Esophagus muscularis mucosa (tissue), 4 donors: ENCODE results near the gene THUMPD2. TPM values are rescaled to one million over a fixed set of nuclear protein-coding genes. Genes with fewer than 3 reads are reported as not detected.

Experiments
- DNase-seq: peaks from one replicate; pipeline ENCODE4 v3.0.0-alpha.2; 2017; ENCODE audit errors: extremely low spot score
- H3K27ac ChIP-seq, 4 donors: fragments of 200-600 bp; sonication (generic); replicated peaks in 1 of 4; 1 replicate in 3 of 4; 2 replicates in 1 of 4; pipeline ENCODE4 v1.5.1; 2016 to 2019; ENCODE audit warnings: mild to moderate bottlenecking in 1 of 4
- H3K27me3 ChIP-seq, 4 donors: fragments of 200-600 bp; sonication (generic); one replicate each; pipeline versions ENCODE4 v1.5.1 to v1.6.0; 2016 to 2019
- H3K36me3 ChIP-seq, 4 donors: fragments of 200-600 bp; sonication (generic); one replicate each; pipeline ENCODE4 v1.5.1; 2016 to 2019
- H3K4me1 ChIP-seq, 4 donors: fragments of 200-600 bp; sonication (generic); one replicate each; pipeline ENCODE4 v1.5.1; 2016 to 2019
- H3K4me3 ChIP-seq, 4 donors: fragments of 200-600 bp; sonication (generic); 1 replicate in 2 of 4; 2 replicates in 2 of 4; pipeline ENCODE4 v1.5.1; 2016 to 2019; ENCODE audit warnings: mild to moderate bottlenecking in 4 of 4, moderate library complexity in 1 of 4
- H3K9me3 ChIP-seq, 4 donors: fragments of 200-600 bp; sonication (generic); 1 replicate in 3 of 4; 2 replicates in 1 of 4; pipeline ENCODE4 v1.5.1; 2016 to 2019
- CTCF ChIP-seq, 3 experiments: fragments of 200-600 bp in 2 of 3; fragments of 450-650 bp in 1 of 3; sonication (generic) in 2 of 3; IDR thresholded peaks; one replicate each; pipeline ENCODE4 v1.5.1; 2017 to 2019; ENCODE audit warnings: antibody characterized with exemption in 3 of 3, mild to moderate bottlenecking in 2 of 3, moderate library complexity in 1 of 3
- EP300 ChIP-seq: sonication (generic); formaldehyde crosslinking; IDR thresholded peaks from one replicate; pipeline ENCODE4 v1.6.1; 2017; ENCODE audit warnings: antibody characterized with exemption
- POLR2A ChIP-seq: fragments of 450-650 bp; IDR thresholded peaks from one replicate; pipeline ENCODE4 v1.6.1; 2017; ENCODE audit warnings: antibody characterized with exemption, moderate library complexity, mild to moderate bottlenecking, low read depth
- POLR2AphosphoS5 ChIP-seq, 2 donors: sonication (generic); formaldehyde crosslinking; IDR thresholded peaks; one replicate each; pipeline ENCODE4 v1.6.1; 2017; ENCODE audit warnings: antibody characterized with exemption in 2 of 2
- WGBS: methylation state at CpG from one replicate; pipeline ENCODE4 v1.1.5; 2018; 5-methylcytosine and 5-hydroxymethylcytosine counted together
- intact Hi-C: fragments of 100-400 bp; cut with DNase I; formaldehyde crosslinking; loops from one replicate; pipeline ENCODE4 v1.15.1; 2023
- total RNA-seq, 4 donors: library from RNA; depleted of rRNA; stranded (reverse); fragments of >200 nt; gene quantifications; one replicate each; pipeline versions ENCODE4 v1.1.0 to v1.2.1, GENCODE V29; 2016

THUMPD2 gene
- total RNA-seq, 4 donors from 2014 or later, result 5.4 to 10.9 (median 9.7) TPM

- Histone ChIP-seq H3K9me3 (no peaks in the 10 kb centered on the region), H3K27me3 (no peaks in the 10 kb centered on the region), H3K36me3 (no peaks in the 10 kb centered on the region), H3K4me1 (peaks cover 0 to 13% (median 9%) of the 10 kb centered on the region in 4 donors), H3K27ac (no peak overlapping the region), H3K4me3 (no peak overlapping the region)
- no peak for DNase-seq
- intact Hi-C loops, result no loop called here
- WGBS, result 90% methylated on average over 6 of the region's 8 CpGs
- TF ChIP-seq POLR2A (no peak), CTCF (IDR thresholded peaks at IDR 0.05) (no peak), POLR2AphosphoS5 (IDR thresholded peaks at IDR 0.05) (no peak), EP300 (no peak)
Observed at GRCh38 chr2:39719317-39719716, 59.7 kb downstream of the THUMPD2 start.

- Histone ChIP-seq H3K27ac (no peak overlapping the region), H3K9me3 (no peaks in the 10 kb centered on the region), H3K4me1 (peaks cover 0 to 4% (median 2%) of the 10 kb centered on the region in 4 donors), H3K4me3 (no peak overlapping the region), H3K27me3 (no peaks in the 10 kb centered on the region), H3K36me3 (no peaks in the 10 kb centered on the region)
- intact Hi-C loops, result no loop called here
- DNase-seq, result no peak
- WGBS, result 85% methylated on average over 9 of the region's 9 CpGs
- TF ChIP-seq EP300, result no peak
- TF ChIP-seq POLR2A, result no peak
- TF ChIP-seq POLR2AphosphoS5 (IDR thresholded peaks at IDR 0.05), result no peak
- TF ChIP-seq CTCF (IDR thresholded peaks at IDR 0.05), result no peak
Observed at GRCh38 chr2:39718483-39718882, 60.6 kb downstream of the THUMPD2 start.

GRCh38 chr2:39717067-39717466, 62.0 kb downstream of the THUMPD2 start:
- 96% methylated on average over 6 of the region's 12 CpGs for WGBS
- Histone ChIP-seq H3K9me3 (no peaks in the 10 kb centered on the region), H3K4me1 (no peaks in the 10 kb centered on the region), H3K27ac (no peak overlapping the region), H3K36me3 (no peaks in the 10 kb centered on the region), H3K27me3 (no peaks in the 10 kb centered on the region), H3K4me3 (no peak overlapping the region)
- TF ChIP-seq POLR2AphosphoS5 (IDR thresholded peaks at IDR 0.05) (no peak), CTCF (IDR thresholded peaks at IDR 0.05) (no peak), POLR2A (no peak), EP300 (no peak)
- intact Hi-C loops, result no loop called here
- no peak for DNase-seq

- no peaks in the 10 kb centered on the region for H3K27me3 ChIP-seq
- H3K36me3 ChIP-seq, result no peaks in the 10 kb centered on the region
- H3K9me3 ChIP-seq, result no peaks in the 10 kb centered on the region
- TF ChIP-seq POLR2A (no peak), POLR2AphosphoS5 (IDR thresholded peaks at IDR 0.05) (no peak), CTCF (IDR thresholded peaks at IDR 0.05) (no peak), EP300 (no peak)
- no peaks in the 10 kb centered on the region for H3K4me1 ChIP-seq
- 97% methylated on average over 3 of the region's 3 CpGs for WGBS
- no peak for DNase-seq
- no peak overlapping the region for H3K4me3 ChIP-seq
- H3K27ac ChIP-seq, result no peak overlapping the region
- intact Hi-C loops, result no loop called here
Observed at GRCh38 chr2:39715822-39716221, 63.2 kb downstream of the THUMPD2 start.

- Histone ChIP-seq H3K27ac (no peak overlapping the region), H3K9me3 (no peaks in the 10 kb centered on the region), H3K27me3 (no peaks in the 10 kb centered on the region), H3K4me1 (no peaks in the 10 kb centered on the region), H3K4me3 (no peak overlapping the region), H3K36me3 (no peaks in the 10 kb centered on the region)
- DNase-seq, result no peak
- TF ChIP-seq EP300, result no peak
- no peak for TF ChIP-seq POLR2A
- no peak for TF ChIP-seq CTCF (IDR thresholded peaks at IDR 0.05)
- TF ChIP-seq POLR2AphosphoS5 (IDR thresholded peaks at IDR 0.05), result no peak
- intact Hi-C loops, result no loop called here
Observed at GRCh38 chr2:39715095-39715494, 64.0 kb downstream of the THUMPD2 start.
